PC-9 (cell line): Measurements from ENCODE around the gene NR2F1-AS1.

Experiments
- EZH2 ChIP-seq: fragments of 200-600 bp; sonication (generic); IDR thresholded peaks from 2 replicates; pipeline ENCODE4 v1.8.0; 2017; ENCODE audit warnings: antibody characterized with exemption, low read depth
- TF ChIP-seq, protein P1 (sequence below): fragments of 200-600 bp; sonication (generic); conservative IDR thresholded peaks from 2 replicates; pipeline ENCODE4 v1.6.1; 2017; ENCODE audit warnings: mixed run types, antibody characterized with exemption, mild to moderate bottlenecking, moderate library complexity

DNA sequence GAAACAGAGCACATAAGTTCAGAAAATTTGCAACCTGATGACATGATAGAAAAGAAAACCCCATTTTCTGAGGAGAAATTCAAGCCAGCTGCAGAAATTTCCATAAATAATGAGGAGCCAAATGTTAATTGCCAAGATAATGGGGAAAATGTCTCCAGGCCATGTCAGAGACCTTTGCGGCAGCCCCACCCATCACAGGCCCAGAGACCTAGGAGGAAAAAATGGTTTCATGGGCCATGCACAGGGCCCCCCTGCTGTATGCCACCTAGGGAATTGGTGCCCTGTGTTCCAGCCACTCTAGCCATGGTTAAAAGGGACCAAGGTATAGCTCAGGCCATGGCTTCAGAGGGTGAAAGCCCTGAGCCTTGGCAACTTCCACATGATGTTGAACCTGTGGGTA, 118.1 kb downstream of the NR2F1-AS1 start:
- TF ChIP-seq, protein P1, sequence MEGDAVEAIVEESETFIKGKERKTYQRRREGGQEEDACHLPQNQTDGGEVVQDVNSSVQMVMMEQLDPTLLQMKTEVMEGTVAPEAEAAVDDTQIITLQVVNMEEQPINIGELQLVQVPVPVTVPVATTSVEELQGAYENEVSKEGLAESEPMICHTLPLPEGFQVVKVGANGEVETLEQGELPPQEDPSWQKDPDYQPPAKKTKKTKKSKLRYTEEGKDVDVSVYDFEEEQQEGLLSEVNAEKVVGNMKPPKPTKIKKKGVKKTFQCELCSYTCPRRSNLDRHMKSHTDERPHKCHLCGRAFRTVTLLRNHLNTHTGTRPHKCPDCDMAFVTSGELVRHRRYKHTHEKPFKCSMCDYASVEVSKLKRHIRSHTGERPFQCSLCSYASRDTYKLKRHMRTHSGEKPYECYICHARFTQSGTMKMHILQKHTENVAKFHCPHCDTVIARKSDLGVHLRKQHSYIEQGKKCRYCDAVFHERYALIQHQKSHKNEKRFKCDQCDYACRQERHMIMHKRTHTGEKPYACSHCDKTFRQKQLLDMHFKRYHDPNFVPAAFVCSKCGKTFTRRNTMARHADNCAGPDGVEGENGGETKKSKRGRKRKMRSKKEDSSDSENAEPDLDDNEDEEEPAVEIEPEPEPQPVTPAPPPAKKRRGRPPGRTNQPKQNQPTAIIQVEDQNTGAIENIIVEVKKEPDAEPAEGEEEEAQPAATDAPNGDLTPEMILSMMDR: no peak
- TF ChIP-seq EZH2: no peak
